ENCODE data around the gene GPR137B. TPM values are rescaled to one million over a fixed set of nuclear protein-coding genes. Genes with fewer than 3 reads are reported as not detected.

The GPR137B gene
- total and polyA plus RNA-seq, 9 of the 15 experiments (the other 6 are each of a cell fraction or from before 2014, with no cell fraction given): 0.04 to 1.0 (median 0.62) TPM

GRCh38 chr1:236253918-236254637, 111.7 kb downstream of the GPR137B start (continued):
- TF ChIP-seq CREB3 (tag; conservative IDR thresholded peaks at IDR 0.05; ENCODE audit: low read depth) (no peak), ATF1 (CRISPR knock-in tag; IDR thresholded peaks at IDR 0.05) (no peak), ATF1 (tag; IDR thresholded peaks at IDR 0.05) (0 out of 2 replicates have a peak, but pooled peaks have one; percentile 29), HSF4 (CRISPR knock-in tag; IDR thresholded peaks at IDR 0.05; ENCODE audit: borderline replicate concordance) (no peak), CREM (IDR thresholded peaks at IDR 0.05; ENCODE audit: low read depth) (0 out of 2 replicates have a peak, but pooled peaks have one; percentile 7), RNF219 (CRISPR knock-in tag; IDR thresholded peaks at IDR 0.05) (no peak), ZZZ3 (IDR thresholded peaks at IDR 0.05) (no peak), NCOR1 (IDR thresholded peaks at IDR 0.05) (peak; percentile 53), TGIF2 (CRISPR knock-in tag; IDR thresholded peaks at IDR 0.05) (no peak), DMBX1 (CRISPR knock-in tag; IDR thresholded peaks at IDR 0.05; ENCODE audit: borderline replicate concordance) (no peak), OTX1 (CRISPR knock-in tag; IDR thresholded peaks at IDR 0.05) (0 out of 2 replicates have a peak, but pooled peaks have one; percentile 50), RB1 (IDR thresholded peaks at IDR 0.05; ENCODE audit: low read depth) (no peak), ZNF589 (CRISPR knock-in tag; IDR thresholded peaks at IDR 0.05; ENCODE audit: low read depth) (no peak), PBX2 (CRISPR knock-in tag; IDR thresholded peaks at IDR 0.05; ENCODE audit: low read depth) (no peak), PBX2 (tag; conservative IDR thresholded peaks at IDR 0.05; ENCODE audit: low read depth) (peak; percentile 64; the same call in 1 of the 2 replicates), LEF1 (IDR thresholded peaks at IDR 0.05) (peak; percentile 64), HDAC2 (IDR thresholded peaks at IDR 0.05) (peak; percentile 36; the same call in 1 of the 2 replicates), SMC3 (conservative IDR thresholded peaks at IDR 0.05; ENCODE audit: insufficient read depth, low read depth, low read length) (no peak), EP300 (IDR thresholded peaks at IDR 0.05; ENCODE audit: low read length) (peak; percentile 72)

All from K562 (cell line).